Liver (tissue), 9 donors: ENCODE data around the gene LRMDA. TPM values are rescaled to one million over a fixed set of nuclear protein-coding genes. Genes with fewer than 3 reads are reported as not detected.

Experiments
- DNase-seq: peaks from one replicate; pipeline ENCODE4 v3.0.0-alpha.2; 2017; ENCODE audit warnings: low spot score
- H3K27ac ChIP-seq, 2 donors: one replicate each; pipeline ENCODE4 v1.7.0; 2013; ENCODE audit warnings: inconsistent platforms in 2 of 2, low read length in 2 of 2, control low read depth in 1 of 2, low read depth in 1 of 2, mild to moderate bottlenecking in 1 of 2
- H3K27me3 ChIP-seq, 4 donors: one replicate each; pipeline versions ENCODE4 v1.6.1 to v1.7.0; 2013; ENCODE audit warnings: low read length in 3 of 4, inconsistent platforms in 1 of 4, mild to moderate bottlenecking in 1 of 4, moderate library complexity in 1 of 4; ENCODE audit not compliant: control insufficient read depth in 4 of 4, insufficient read depth in 4 of 4
- H3K36me3 ChIP-seq, 4 donors: one replicate each; pipeline versions ENCODE4 v1.6.1 to v1.7.0; 2013; ENCODE audit warnings: low read length in 3 of 4, mild to moderate bottlenecking in 3 of 4, low read depth in 1 of 4, moderate library complexity in 1 of 4; ENCODE audit not compliant: control insufficient read depth in 4 of 4, insufficient read depth in 3 of 4
- H3K4me1 ChIP-seq, 4 donors: one replicate each; pipeline versions ENCODE4 v1.6.1 to v1.7.0; 2013; ENCODE audit warnings: low read length in 3 of 4, mild to moderate bottlenecking in 3 of 4, moderate library complexity in 1 of 4; ENCODE audit not compliant: control insufficient read depth in 4 of 4, insufficient read depth in 4 of 4
- H3K4me3 ChIP-seq, 3 donors: one replicate each; pipeline versions ENCODE4 v1.6.1 to v1.7.0; 2013; ENCODE audit warnings: low read length in 3 of 3, control low read depth in 1 of 3, low read depth in 1 of 3, mild to moderate bottlenecking in 1 of 3
- H3K9ac ChIP-seq, 2 donors: one replicate each; pipeline ENCODE4 v1.7.0; 2013; ENCODE audit warnings: low read length in 2 of 2, mild to moderate bottlenecking in 2 of 2, moderate library complexity in 2 of 2, control low read depth in 1 of 2, low read depth in 1 of 2
- H3K9me3 ChIP-seq, 4 donors: one replicate each; pipeline versions ENCODE4 v1.6.1 to v1.7.0; 2013; ENCODE audit warnings: low read length in 3 of 4; ENCODE audit not compliant: control insufficient read depth in 4 of 4
- EGR1 ChIP-seq, 2 donors: IDR thresholded peaks; 2 replicates each; pipeline ENCODE4 v1.6.1; 2016 to 2018; ENCODE audit warnings: antibody characterized with exemption in 2 of 2, low read depth in 2 of 2
- FOXA1 ChIP-seq: IDR thresholded peaks from 2 replicates; pipeline ENCODE4 v1.6.1; 2016; ENCODE audit warnings: antibody characterized with exemption
- FOXA2 ChIP-seq: IDR thresholded peaks from 2 replicates; pipeline ENCODE4 v1.6.1; 2016; ENCODE audit warnings: antibody characterized with exemption
- GABPA ChIP-seq, 2 donors: IDR thresholded peaks in 1 of 2; conservative IDR thresholded peaks in 1 of 2; 2 replicates each; pipeline ENCODE4 v1.6.1; 2016; ENCODE audit warnings: antibody characterized with exemption in 2 of 2, mild to moderate bottlenecking in 1 of 2, moderate library complexity in 1 of 2
- HNF4A ChIP-seq, 2 donors: conservative IDR thresholded peaks; 2 replicates each; pipeline ENCODE4 v1.6.1; 2016; ENCODE audit warnings: antibody characterized with exemption in 2 of 2, mild to moderate bottlenecking in 2 of 2
- HNF4G ChIP-seq: IDR thresholded peaks from 2 replicates; pipeline ENCODE4 v1.6.1; 2016; ENCODE audit warnings: antibody characterized with exemption
- JUND ChIP-seq, 2 donors: IDR thresholded peaks; 2 replicates each; pipeline ENCODE4 v1.6.1; 2016; ENCODE audit warnings: antibody characterized with exemption in 2 of 2
- RAD21 ChIP-seq, 2 donors: IDR thresholded peaks; 2 replicates each; pipeline ENCODE4 v1.6.1; 2016; ENCODE audit warnings: antibody characterized with exemption in 2 of 2, mild to moderate bottlenecking in 2 of 2
- RXRA ChIP-seq, 2 donors: IDR thresholded peaks; 2 replicates each; pipeline ENCODE4 v1.6.1; 2017 to 2018; ENCODE audit warnings: antibody characterized with exemption in 2 of 2, mild to moderate bottlenecking in 1 of 2
- SP1 ChIP-seq: IDR thresholded peaks from 2 replicates; pipeline ENCODE4 v1.6.1; 2018; ENCODE audit warnings: antibody characterized with exemption, mild to moderate bottlenecking
- TAF1 ChIP-seq: conservative IDR thresholded peaks from 2 replicates; pipeline ENCODE4 v1.6.1; 2016; ENCODE audit warnings: antibody characterized with exemption, mild to moderate bottlenecking
- YY1 ChIP-seq: IDR thresholded peaks from 2 replicates; pipeline ENCODE4 v1.6.1; 2016; ENCODE audit warnings: antibody characterized with exemption, mild to moderate bottlenecking
- WGBS: extraction: QIAGEN DNeasy Blood & Tissue Kit; methylation state at CpG from one replicate; pipeline ENCODE4 v1.1.7; 2013; 5-methylcytosine and 5-hydroxymethylcytosine counted together
- polyA plus RNA-seq, 2 donors: library from polyadenylated mRNA; stranded (reverse) in 1 of 2; unstranded in 1 of 2; fragments of 200-250 nt in 1 of 2; fragments of >200 nt in 1 of 2; fragmentation: Nextera tagmentation in 1 of 2; extraction: Ambion mirVana in 1 of 2; gene quantifications; one replicate each; pipeline versions ENCODE4 v1.2.1 to v1.2.3, GENCODE V29; 2013 to 2015
- total RNA-seq, 2 donors: library from RNA; depleted of rRNA; stranded (reverse); fragments of >200 nt; gene quantifications; one replicate each; pipeline ENCODE4 v1.2.3, GENCODE V29; 2014
- TF ChIP-seq, protein P1 (sequence below): fragments of 150-350 bp; IDR thresholded peaks from 2 replicates; pipeline ENCODE4 v1.5.1; 2017; ENCODE audit warnings: improper control_type of control experiment, low read depth, low read length; ENCODE audit not compliant: missing input control
- TF ChIP-seq, protein P2 (sequence below): IDR thresholded peaks from 2 replicates; pipeline ENCODE4 v1.6.1; 2016; ENCODE audit warnings: antibody characterized with exemption
- TF ChIP-seq, protein P3 (sequence below): IDR thresholded peaks from 2 replicates; pipeline ENCODE4 v1.6.1; 2016; ENCODE audit warnings: antibody characterized with exemption
- TF ChIP-seq, protein P4 (sequence below): IDR thresholded peaks from 2 replicates; pipeline ENCODE4 v1.6.1; 2016; ENCODE audit warnings: antibody characterized with exemption
- TF ChIP-seq, protein P5 (sequence below): IDR thresholded peaks from 2 replicates; pipeline ENCODE4 v1.6.1; 2016; ENCODE audit warnings: antibody characterized with exemption, mild to moderate bottlenecking
- donor health status: healthy.
- donor health status: healthy.
- donor health status: healthy.
- donor health status: healthy.
- donor health status: healthy.

LRMDA gene
- total and polyA plus RNA-seq, 4 donors, result 7.9 to 15.8 (median 11.3) TPM

DNA sequence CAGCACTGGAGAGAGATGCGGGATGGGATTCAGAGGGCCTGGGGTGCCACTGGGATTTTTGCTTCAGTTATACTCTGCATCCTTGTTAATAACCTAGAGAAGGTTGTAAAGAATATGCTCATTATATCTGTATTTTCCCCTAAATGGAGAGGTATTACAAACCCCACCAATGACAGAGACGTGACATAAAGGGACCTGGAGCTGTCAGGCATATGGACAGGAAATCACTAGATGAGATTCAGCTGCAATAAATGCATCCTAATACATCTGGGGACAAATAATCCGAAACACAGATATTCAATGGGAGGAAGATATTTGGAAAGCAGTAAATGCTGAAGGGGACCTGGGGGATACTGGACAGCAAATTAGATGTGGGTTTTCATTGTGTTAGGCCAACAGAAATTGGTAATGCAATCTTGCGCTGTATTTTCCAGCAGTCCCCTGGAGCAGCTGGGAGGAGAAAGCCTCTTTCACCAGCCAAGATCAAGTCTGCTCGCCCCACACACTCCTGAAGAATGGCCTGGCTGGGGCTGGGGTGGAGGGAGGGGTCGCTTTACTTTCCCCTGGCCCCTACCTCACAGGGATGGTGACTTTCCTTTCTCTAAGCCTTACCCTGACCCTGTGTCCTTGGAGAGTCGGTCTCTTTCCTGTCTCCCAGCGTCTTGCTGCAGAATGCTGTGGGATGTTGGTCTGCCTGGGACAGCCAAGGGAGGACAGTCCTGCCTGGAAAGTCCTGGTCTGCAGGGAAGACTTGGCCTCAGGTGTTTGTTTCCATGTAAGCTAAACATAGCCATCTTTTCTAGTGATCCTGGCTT, 653.8 kb downstream of the LRMDA start (continued):
- TF ChIP-seq, protein P1, sequence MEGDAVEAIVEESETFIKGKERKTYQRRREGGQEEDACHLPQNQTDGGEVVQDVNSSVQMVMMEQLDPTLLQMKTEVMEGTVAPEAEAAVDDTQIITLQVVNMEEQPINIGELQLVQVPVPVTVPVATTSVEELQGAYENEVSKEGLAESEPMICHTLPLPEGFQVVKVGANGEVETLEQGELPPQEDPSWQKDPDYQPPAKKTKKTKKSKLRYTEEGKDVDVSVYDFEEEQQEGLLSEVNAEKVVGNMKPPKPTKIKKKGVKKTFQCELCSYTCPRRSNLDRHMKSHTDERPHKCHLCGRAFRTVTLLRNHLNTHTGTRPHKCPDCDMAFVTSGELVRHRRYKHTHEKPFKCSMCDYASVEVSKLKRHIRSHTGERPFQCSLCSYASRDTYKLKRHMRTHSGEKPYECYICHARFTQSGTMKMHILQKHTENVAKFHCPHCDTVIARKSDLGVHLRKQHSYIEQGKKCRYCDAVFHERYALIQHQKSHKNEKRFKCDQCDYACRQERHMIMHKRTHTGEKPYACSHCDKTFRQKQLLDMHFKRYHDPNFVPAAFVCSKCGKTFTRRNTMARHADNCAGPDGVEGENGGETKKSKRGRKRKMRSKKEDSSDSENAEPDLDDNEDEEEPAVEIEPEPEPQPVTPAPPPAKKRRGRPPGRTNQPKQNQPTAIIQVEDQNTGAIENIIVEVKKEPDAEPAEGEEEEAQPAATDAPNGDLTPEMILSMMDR, result no peak
- no peak for TF ChIP-seq SP1
- TF ChIP-seq, protein P2, sequence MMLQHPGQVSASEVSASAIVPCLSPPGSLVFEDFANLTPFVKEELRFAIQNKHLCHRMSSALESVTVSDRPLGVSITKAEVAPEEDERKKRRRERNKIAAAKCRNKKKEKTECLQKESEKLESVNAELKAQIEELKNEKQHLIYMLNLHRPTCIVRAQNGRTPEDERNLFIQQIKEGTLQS, result no peak
- TF ChIP-seq RAD21 (IDR thresholded peaks at IDR 0.05), result no peak

DNA sequence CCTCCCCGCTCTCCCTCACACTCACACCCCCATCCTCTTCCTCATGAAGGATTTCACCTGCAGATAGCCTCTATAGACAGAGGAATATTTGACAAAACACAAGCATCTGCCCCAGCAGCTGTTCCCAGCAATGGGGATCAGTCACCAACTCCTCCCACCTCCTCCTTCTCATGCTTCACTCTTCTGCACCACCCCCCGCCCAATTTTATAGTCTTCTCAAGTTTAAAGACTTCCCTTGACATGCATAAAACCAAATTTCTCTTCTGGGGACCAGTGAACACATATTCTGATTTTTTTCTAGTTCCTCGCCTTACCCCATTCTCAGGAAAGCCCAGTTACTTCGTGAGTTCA, 654.4 kb downstream of the LRMDA start:
- DNase-seq, result no peak
- TF ChIP-seq RXRA (IDR thresholded peaks at IDR 0.05) (no peak), SP1 (no peak), RAD21 (IDR thresholded peaks at IDR 0.05) (no peak), EGR1 (IDR thresholded peaks at IDR 0.05; ENCODE audit: low read depth in 2 of 2) (no peak), HNF4G (no peak), JUND (IDR thresholded peaks at IDR 0.05) (no peak), FOXA1 (no peak), HNF4A (conservative IDR thresholded peaks at IDR 0.05) (no peak), FOXA2 (no peak), TAF1 (no peak), YY1 (no peak), GABPA (IDR thresholded peaks at IDR 0.05 in 1 of 2, conservative IDR thresholded peaks at IDR 0.05 in 1 of 2) (no peak)
- TF ChIP-seq, protein P3, sequence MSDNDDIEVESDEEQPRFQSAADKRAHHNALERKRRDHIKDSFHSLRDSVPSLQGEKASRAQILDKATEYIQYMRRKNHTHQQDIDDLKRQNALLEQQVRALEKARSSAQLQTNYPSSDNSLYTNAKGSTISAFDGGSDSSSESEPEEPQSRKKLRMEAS, result no peak
- TF ChIP-seq, protein P4, sequence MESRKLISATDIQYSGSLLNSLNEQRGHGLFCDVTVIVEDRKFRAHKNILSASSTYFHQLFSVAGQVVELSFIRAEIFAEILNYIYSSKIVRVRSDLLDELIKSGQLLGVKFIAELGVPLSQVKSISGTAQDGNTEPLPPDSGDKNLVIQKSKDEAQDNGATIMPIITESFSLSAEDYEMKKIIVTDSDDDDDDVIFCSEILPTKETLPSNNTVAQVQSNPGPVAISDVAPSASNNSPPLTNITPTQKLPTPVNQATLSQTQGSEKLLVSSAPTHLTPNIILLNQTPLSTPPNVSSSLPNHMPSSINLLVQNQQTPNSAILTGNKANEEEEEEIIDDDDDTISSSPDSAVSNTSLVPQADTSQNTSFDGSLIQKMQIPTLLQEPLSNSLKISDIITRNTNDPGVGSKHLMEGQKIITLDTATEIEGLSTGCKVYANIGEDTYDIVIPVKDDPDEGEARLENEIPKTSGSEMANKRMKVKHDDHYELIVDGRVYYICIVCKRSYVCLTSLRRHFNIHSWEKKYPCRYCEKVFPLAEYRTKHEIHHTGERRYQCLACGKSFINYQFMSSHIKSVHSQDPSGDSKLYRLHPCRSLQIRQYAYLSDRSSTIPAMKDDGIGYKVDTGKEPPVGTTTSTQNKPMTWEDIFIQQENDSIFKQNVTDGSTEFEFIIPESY, result no peak
- TF ChIP-seq, protein P2, result no peak
- TF ChIP-seq, protein P5, sequence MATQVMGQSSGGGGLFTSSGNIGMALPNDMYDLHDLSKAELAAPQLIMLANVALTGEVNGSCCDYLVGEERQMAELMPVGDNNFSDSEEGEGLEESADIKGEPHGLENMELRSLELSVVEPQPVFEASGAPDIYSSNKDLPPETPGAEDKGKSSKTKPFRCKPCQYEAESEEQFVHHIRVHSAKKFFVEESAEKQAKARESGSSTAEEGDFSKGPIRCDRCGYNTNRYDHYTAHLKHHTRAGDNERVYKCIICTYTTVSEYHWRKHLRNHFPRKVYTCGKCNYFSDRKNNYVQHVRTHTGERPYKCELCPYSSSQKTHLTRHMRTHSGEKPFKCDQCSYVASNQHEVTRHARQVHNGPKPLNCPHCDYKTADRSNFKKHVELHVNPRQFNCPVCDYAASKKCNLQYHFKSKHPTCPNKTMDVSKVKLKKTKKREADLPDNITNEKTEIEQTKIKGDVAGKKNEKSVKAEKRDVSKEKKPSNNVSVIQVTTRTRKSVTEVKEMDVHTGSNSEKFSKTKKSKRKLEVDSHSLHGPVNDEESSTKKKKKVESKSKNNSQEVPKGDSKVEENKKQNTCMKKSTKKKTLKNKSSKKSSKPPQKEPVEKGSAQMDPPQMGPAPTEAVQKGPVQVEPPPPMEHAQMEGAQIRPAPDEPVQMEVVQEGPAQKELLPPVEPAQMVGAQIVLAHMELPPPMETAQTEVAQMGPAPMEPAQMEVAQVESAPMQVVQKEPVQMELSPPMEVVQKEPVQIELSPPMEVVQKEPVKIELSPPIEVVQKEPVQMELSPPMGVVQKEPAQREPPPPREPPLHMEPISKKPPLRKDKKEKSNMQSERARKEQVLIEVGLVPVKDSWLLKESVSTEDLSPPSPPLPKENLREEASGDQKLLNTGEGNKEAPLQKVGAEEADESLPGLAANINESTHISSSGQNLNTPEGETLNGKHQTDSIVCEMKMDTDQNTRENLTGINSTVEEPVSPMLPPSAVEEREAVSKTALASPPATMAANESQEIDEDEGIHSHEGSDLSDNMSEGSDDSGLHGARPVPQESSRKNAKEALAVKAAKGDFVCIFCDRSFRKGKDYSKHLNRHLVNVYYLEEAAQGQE, result no peak
- TF ChIP-seq, protein P1, result no peak
- H3K9me3 ChIP-seq, result no peaks in the 10 kb centered on the region
- no peak overlapping the region for H3K9ac ChIP-seq
- H3K27ac ChIP-seq, result no peak overlapping the region
- peaks cover 0 to 12% (median 6%) of the 10 kb centered on the region in 4 donors for H3K4me1 ChIP-seq
- no peaks in the 10 kb centered on the region for H3K27me3 ChIP-seq
- H3K4me3 ChIP-seq, result no peak overlapping the region
- 94% methylated on average over 4 of the region's 4 CpGs for WGBS
- no peaks in the 10 kb centered on the region for H3K36me3 ChIP-seq
